HG02623 (cell line): Measurements from ENCODE around the gene AGBL1.

Source experiments
- ATAC-seq: cut with Tn5 transposase; IDR thresholded peaks from one replicate; pipeline ENCODE4 v1.9.1; 2021; ENCODE audit warnings: moderate library complexity; ENCODE audit not compliant: unreplicated experiment

AGBL1 gene

GRCh38 chr15:86765281-86765680, 685.6 kb downstream of the AGBL1 start:
- ATAC-seq, result no peak

GRCh38 chr15:86772369-86773059, 692.8 kb downstream of the AGBL1 start:
- ATAC-seq, result no peak

GRCh38 chr15:86773736-86774135, 694.1 kb downstream of the AGBL1 start:
- no peak for ATAC-seq

GRCh38 chr15:86776145-86776544, 696.5 kb downstream of the AGBL1 start:
- no peak for ATAC-seq

DNA sequence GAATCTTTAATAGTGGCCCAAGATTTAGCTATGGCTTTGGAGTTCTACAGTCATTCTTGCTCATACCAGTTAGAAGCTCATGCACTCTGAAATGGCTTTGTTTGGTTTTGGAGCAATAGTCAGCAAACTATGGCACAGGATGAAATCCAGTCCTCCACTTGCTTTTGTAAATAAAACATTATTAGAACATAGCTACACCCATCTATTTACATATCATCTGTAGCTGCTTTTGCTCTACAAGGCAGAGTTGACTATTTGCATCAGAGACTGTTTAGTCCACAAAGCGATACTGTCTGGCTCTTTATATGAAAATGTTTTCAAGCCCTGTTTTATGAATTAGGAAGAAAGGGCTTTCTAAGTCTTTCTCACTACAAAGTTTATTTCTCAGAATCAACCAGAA, 716.9 kb downstream of the AGBL1 start:
- no peak for ATAC-seq

DNA sequence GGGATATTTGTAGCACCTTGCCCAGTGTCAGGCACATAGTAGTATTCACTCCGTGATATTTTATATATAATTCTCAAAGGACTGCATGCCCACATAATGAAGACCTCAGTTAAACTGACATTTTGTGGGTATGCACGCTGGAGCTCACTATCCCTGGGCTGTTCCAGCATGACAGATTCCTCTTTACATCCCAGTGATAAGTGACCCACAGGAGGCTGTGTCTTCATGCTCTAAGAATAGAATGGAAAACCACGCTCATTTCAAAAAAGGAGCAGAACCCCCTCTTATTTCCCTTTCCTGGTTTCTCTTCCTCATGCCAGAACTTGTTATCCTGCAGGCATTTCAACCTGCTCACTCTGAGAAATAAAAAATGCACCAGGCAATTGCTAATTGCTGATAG, 717.5 kb downstream of the AGBL1 start:
- no peak for ATAC-seq

- no peak for ATAC-seq
Observed at GRCh38 chr15:86799226-86799625, 719.6 kb downstream of the AGBL1 start.

DNA sequence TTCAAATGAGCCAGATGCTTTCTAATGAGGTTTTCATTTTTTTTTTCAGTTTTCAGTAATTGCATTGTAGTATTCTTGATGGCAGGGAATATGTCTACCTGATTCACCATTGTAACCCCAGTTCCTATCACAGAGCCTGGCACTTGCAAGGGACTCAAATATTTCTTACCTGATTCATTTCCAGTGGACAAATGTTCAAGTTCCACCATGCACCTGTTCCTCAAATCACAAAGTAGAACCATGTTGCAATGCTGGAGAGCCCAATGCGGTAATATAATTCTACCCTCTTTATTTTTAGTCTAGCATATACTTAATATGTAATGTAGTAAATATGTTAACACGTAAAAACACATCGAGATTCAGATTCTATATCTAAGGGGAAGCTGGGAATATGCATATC, 722.6 kb downstream of the AGBL1 start:
- no peak for ATAC-seq

- ATAC-seq, result no peak
Observed at GRCh38 chr15:86804406-86804805, 724.7 kb downstream of the AGBL1 start.

DNA sequence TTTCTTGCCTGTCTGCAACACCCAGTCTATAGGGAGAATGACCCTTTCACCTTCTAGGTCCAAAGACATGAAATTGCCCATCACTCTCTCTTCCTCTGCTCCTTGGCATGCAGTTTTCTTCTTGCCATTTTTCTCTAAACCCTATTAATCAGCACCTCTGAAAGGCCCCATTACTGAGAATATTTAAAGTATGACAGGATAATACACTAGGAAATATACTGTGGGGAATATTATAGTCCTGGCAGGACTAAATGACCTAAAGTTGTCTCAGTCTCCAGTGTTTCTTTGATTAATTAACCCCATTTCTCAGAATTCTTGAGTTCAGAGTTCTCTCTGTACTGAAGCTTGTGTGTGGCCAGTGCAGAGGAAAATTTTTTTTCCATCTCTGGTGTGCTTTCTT, 730.7 kb downstream of the AGBL1 start:
- ATAC-seq, result no peak

DNA sequence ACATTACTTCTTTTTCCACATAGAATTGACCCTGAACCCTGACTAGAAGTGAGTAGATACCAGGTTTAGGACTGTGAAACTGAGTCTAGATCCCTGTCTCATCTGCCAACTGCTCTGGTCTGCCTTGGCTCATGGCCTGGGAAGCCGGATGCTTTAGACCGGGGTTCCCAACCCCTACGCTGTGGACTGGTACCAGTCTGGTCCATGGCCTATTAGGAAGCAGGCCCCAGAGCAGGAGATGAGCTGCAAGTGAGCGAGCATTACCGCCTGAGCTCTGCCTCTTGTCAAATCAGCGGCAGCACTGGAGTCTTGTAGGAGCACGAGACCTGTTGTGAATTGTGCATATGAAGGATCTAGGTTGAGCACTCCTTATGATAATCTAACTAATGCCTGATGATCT, 734.2 kb downstream of the AGBL1 start:
- ATAC-seq, result no peak

- ATAC-seq, result no peak
Observed at GRCh38 chr15:86829245-86829644, 749.6 kb downstream of the AGBL1 start.

DNA sequence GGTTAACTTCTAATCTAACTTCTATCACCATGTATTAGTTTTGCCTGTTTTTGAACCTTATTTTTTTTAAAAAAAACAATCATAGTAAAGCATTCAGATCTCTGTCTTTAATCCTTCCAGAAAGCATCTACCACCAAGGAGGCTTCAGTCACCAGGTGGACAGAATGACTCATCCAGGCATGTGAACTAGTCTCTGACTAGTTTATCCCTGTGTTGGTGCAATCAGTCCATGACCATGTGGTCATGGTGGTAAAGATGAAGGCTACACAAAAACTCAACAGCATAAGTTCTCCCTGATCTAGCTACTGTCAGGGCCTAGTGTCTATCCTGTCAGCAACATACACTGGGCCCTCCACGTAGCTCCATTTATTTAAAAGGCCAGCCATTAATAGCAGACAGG, 750.6 kb downstream of the AGBL1 start:
- no peak for ATAC-seq

DNA sequence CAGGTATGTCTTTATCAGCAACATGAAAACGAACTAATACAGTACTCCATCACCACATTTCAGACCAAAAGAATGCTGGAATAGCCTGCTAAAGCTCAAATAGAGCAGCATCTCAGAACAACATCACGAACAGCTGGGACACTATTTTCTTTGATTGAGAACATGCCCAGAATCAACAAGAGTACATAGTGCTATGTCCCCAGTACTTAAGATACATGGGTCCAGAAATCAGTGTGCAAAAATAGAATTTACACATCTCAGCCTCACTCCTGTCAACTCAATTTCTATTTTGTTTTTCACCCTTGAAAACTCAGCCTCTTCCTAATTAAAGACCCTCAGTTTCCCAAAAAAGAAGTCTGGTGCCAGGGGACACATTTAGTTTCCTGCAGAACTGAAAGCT, 753.9 kb downstream of the AGBL1 start:
- ATAC-seq, result no peak

- ATAC-seq, result no peak
Observed at GRCh38 chr15:86834115-86834863, 754.6 kb downstream of the AGBL1 start.

GRCh38 chr15:86837294-86838061, 757.8 kb downstream of the AGBL1 start:
- ATAC-seq, result no peak

- ATAC-seq, result no peak
Observed at GRCh38 chr15:86839502-86839901, 759.8 kb downstream of the AGBL1 start.

DNA sequence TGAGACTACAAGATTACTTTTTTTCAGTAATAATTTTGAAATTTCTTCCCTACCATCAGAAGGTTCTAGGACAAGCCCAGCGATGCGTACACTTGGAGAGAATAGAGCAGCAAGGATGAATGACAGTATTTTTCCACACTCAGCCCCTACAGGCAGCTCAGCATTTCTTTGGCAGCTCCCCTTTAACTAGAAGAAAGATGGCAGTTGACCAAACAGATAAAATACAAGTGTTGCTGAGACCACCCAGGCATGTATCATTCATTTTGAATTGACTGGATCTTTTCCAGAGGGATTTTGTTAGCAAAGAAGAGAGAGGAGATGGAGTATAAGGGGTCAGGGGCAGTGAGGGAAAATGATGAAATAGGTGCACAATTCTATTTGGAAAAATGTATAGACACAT, 761.3 kb downstream of the AGBL1 start:
- ATAC-seq, result no peak

- no peak for ATAC-seq
Observed at GRCh38 chr15:86842199-86842598, 762.5 kb downstream of the AGBL1 start.

GRCh38 chr15:86846036-86846435, 766.4 kb downstream of the AGBL1 start:
- ATAC-seq, result no peak

DNA sequence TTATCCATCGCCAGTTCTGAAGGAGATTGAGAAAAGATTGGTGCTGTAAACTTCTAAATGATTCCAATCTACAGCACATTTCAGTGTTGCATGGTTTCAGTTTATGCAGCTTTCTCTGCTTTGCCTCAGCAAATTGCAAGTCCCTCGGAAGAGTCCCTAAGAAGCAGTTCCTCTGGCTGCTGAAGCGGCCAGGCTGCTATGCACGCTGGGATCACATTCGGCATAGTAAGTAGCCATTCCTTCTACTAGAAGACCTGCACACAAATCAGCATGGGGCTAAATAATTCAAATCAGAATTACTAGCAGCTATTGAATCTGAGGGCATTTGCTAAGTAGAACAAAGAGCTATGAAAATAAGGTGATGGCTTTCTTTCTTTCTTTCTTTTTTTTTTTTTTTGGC, 769.5 kb downstream of the AGBL1 start:
- ATAC-seq, result no peak
